ENCODE measurements around the gene CCDC8. TPM values are rescaled to one million over a fixed set of nuclear protein-coding genes. Genes with fewer than 3 reads are reported as not detected.

The CCDC8 gene
- total RNA-seq, 1 experiment from 2014 or later, result not detected

DNA sequence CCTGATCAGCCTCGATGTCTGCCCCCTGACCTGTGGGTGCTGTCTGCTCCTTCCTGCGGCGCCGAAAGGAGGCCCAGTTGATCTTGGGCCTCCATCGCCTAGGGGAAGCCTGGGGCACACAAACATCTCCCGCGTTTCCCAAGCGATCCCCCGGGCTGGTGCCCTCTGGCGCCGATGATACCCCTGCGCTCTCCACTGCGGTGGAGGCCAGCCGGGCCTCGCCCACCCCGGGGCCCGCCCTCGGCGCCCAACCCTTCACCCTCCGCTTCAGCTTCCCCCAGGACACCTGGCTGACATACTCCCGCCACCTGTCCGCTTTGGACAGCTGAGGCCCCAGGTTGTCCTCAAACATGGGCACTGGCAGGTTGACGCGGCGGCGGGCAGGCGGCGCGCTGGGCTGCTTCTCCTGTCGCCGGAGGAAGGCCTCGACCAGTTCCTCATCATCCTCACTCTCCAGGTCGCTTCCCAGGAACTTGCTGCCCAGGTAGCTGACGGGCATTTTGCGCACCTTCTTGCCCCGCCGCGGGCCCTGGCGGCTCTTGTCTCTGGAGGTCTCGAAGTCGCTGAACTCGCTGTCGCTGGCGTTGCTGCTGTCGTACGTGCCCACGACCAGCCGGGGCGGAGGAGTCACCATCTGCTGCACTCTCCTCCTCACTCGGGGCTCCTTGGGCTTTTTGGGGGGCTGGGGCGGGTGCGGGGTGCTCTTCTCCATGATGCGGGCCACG is 1.3 kb downstream of the CCDC8 start:
- no peaks in the 10 kb centered on the region for H3K9me3 Mint-ChIP-seq (ENCODE audit: unreplicated experiment)
- no peak for DNase-seq (ENCODE audit: unreplicated experiment)
- H3K4me3 Mint-ChIP-seq (ENCODE audit: unreplicated experiment), result no peak overlapping the region
- no TSS peak for BruUV-seq (replicated peaks)
- CTCF ChIA-PET, result interaction anchor here (0.6 to 1.2 kb wide), 2 partner anchors 16 to 58 kb away, joined by 3 read pairs; no protein-coding TSS in a partner anchor
- H3K36me3 Mint-ChIP-seq (ENCODE audit: insufficient read depth, unreplicated experiment), result no peaks in the 10 kb centered on the region
- H3K4me1 Mint-ChIP-seq (ENCODE audit: insufficient read depth, unreplicated experiment), result peaks cover 5% of the 10 kb centered on the region
- no peaks in the 10 kb centered on the region for H3K27me3 Mint-ChIP-seq (ENCODE audit: insufficient read depth, unreplicated experiment)
- POLR2A ChIA-PET, result no interaction called here
- TF ChIP-seq CTCF (IDR thresholded peaks at IDR 0.05; ENCODE audit: unreplicated experiment), result no peak
- H3K27ac Mint-ChIP-seq (ENCODE audit: low read depth, unreplicated experiment), result no peak overlapping the region
- intact Hi-C loops (cut with micrococcal nuclease), result no loop called here

DNA sequence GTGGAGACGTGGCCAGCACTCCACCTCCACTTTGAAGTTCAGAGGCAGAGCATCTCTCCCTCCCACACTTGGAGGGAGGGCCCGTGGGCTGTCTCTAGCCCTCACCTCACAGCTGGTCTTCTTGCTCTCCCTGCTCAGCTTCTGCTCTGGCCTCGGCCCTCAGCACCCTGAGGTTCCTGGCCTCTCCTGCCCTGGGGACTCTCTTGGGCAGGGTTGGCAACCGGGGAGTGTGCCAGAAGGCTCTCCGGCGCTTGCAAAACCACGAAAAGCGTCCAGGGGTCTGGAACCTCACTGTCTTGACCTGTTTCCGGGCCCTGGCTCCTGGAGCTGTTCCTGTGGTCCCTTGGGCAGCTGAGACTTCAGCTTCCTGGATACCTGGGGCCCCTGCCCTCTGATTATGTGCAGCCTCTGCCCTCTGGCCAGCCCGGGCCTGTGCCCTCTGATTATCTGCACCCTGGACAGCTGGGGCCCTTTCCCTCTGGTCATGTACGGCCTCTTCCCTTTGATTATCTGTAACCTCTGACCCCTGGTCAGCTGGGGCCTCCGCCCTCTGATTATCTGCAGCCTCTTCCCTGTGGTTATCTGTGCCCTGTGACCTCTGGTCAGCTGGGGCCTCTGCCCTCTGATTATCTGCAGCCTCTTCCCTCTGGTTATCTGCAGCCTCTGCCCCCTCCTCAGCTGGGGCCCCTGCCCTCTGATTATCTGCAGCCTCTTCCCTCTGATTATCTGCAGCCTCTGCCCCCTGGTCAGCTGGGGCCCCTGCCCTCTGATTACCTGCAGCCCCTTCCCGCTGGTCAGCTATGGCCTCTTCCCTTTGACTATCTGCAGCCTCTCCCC is 2.1 kb downstream of the CCDC8 start:
- no peak for TF ChIP-seq CTCF (IDR thresholded peaks at IDR 0.05; ENCODE audit: unreplicated experiment)
- Mint-ChIP-seq H3K27ac (ENCODE audit: low read depth, unreplicated experiment) (no peak overlapping the region), H3K27me3 (ENCODE audit: insufficient read depth, unreplicated experiment) (no peaks in the 10 kb centered on the region), H3K4me1 (ENCODE audit: insufficient read depth, unreplicated experiment) (no peaks in the 10 kb centered on the region), H3K4me3 (ENCODE audit: unreplicated experiment) (no peak overlapping the region), H3K9me3 (ENCODE audit: unreplicated experiment) (no peaks in the 10 kb centered on the region), H3K36me3 (ENCODE audit: insufficient read depth, unreplicated experiment) (no peaks in the 10 kb centered on the region)
- DNase-seq (ENCODE audit: unreplicated experiment), result no peak
- intact Hi-C loops (cut with micrococcal nuclease), result no loop called here
- CTCF ChIA-PET, result interaction anchor here (0.6 to 1.2 kb wide), 3 partner anchors 9 to 59 kb away, joined by 3 read pairs; no protein-coding TSS in a partner anchor
- POLR2A ChIA-PET, result no interaction called here
- BruUV-seq (replicated peaks), result no TSS peak

- H3K36me3 Mint-ChIP-seq (ENCODE audit: insufficient read depth, unreplicated experiment), result no peaks in the 10 kb centered on the region
- H3K27me3 Mint-ChIP-seq (ENCODE audit: insufficient read depth, unreplicated experiment), result no peaks in the 10 kb centered on the region
- H3K4me3 Mint-ChIP-seq (ENCODE audit: unreplicated experiment), result no peak overlapping the region
- H3K4me1 Mint-ChIP-seq (ENCODE audit: insufficient read depth, unreplicated experiment), result no peaks in the 10 kb centered on the region
- no peak overlapping the region for H3K27ac Mint-ChIP-seq (ENCODE audit: low read depth, unreplicated experiment)
- H3K9me3 Mint-ChIP-seq (ENCODE audit: unreplicated experiment), result no peaks in the 10 kb centered on the region
- intact Hi-C loops (cut with micrococcal nuclease), result no loop called here
- no peak for TF ChIP-seq CTCF (IDR thresholded peaks at IDR 0.05; ENCODE audit: unreplicated experiment)
- CTCF ChIA-PET, result interaction anchor here (1.0 to 1.2 kb wide), 2 partner anchors 8 to 14 kb away, joined by 3 read pairs; no protein-coding TSS in a partner anchor
- BruUV-seq (replicated peaks), result no TSS peak
- DNase-seq (ENCODE audit: unreplicated experiment), result no peak
- POLR2A ChIA-PET, result no interaction called here
Observed at GRCh38 chr19:46410205-46411087, 2.9 kb downstream of the CCDC8 start.
